ENCODE data around the gene ZBTB3. TPM values are rescaled to one million over a fixed set of nuclear protein-coding genes. Genes with fewer than 3 reads are reported as not detected.

ZBTB3 gene
- polyA plus RNA-seq, 1 donor from 2014 or later, result 8.5 TPM

DNA sequence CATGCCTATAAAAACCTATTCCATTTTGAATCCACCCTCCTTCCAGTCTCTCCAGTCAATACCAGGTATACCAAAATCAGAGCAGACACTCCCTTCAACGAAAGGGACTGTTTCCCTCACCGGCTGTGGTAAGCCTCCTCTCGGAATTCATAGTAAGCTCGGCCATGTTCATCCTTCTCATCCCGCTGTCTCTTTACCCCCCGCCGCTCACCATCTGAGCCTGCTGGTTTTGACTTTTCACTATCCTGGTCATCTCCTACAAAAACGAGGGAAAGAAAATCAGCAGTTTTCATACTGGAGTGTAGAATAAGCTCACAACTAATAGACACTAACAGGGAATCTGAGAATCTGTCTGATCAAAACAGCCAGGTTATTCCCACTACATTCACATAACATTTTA, 29.8 kb downstream of the ZBTB3 start:
- Histone ChIP-seq H3K36me3 (ENCODE audit: insufficient read depth, low read length) (peaks cover 30% of the 10 kb centered on the region), H3K4me3 (ENCODE audit: low read length) (peak overlapping the region; percentile 83), H3K9me3 (ENCODE audit: low read length) (no peaks in the 10 kb centered on the region), H3K79me2 (replicated peaks; ENCODE audit: insufficient read depth, low read length) (peaks cover 57% of the 10 kb centered on the region), H3K4me2 (ENCODE audit: low read length) (peak overlapping the region; percentile 99), H3K27me3 (ENCODE audit: insufficient read depth, low read depth, low read length) (no peaks in the 10 kb centered on the region), H3K27ac (ENCODE audit: low read length) (no peak overlapping the region), H3K9me2 (ENCODE audit: insufficient read depth, low read length) (no peaks in the 10 kb centered on the region), H4K20me1 (ENCODE audit: insufficient read depth) (peaks cover 3% of the 10 kb centered on the region), H3K9ac (ENCODE audit: low read length) (peak overlapping the region; percentile 45), H3F3A (ENCODE audit: insufficient read depth, low read length, poor library complexity, severe bottlenecking) (peaks cover 5% of the 10 kb centered on the region), H2AFZ (ENCODE audit: low read depth, low read length) (no peak overlapping the region)
- TF ChIP-seq EZH2 (IDR thresholded peaks at IDR 0.05; ENCODE audit: borderline replicate concordance, insufficient read depth, low read length, poor library complexity, severe bottlenecking) (no peak), POLR2AphosphoS5 (IDR thresholded peaks at IDR 0.05) (no peak), MXI1 (conservative IDR thresholded peaks at IDR 0.05; ENCODE audit: poor library complexity, severe bottlenecking) (no peak), EP300 (conservative IDR thresholded peaks at IDR 0.05; ENCODE audit: poor library complexity, severe bottlenecking) (no peak), RAD21 (conservative IDR thresholded peaks at IDR 0.05) (no peak), TAF1 (IDR thresholded peaks at IDR 0.05; ENCODE audit: low read depth) (no peak), SMC3 (conservative IDR thresholded peaks at IDR 0.05; ENCODE audit: poor library complexity) (no peak)
- TF ChIP-seq, protein P1, sequence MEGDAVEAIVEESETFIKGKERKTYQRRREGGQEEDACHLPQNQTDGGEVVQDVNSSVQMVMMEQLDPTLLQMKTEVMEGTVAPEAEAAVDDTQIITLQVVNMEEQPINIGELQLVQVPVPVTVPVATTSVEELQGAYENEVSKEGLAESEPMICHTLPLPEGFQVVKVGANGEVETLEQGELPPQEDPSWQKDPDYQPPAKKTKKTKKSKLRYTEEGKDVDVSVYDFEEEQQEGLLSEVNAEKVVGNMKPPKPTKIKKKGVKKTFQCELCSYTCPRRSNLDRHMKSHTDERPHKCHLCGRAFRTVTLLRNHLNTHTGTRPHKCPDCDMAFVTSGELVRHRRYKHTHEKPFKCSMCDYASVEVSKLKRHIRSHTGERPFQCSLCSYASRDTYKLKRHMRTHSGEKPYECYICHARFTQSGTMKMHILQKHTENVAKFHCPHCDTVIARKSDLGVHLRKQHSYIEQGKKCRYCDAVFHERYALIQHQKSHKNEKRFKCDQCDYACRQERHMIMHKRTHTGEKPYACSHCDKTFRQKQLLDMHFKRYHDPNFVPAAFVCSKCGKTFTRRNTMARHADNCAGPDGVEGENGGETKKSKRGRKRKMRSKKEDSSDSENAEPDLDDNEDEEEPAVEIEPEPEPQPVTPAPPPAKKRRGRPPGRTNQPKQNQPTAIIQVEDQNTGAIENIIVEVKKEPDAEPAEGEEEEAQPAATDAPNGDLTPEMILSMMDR (IDR thresholded peaks at IDR 0.05; ENCODE audit: poor library complexity, severe bottlenecking), result no peak
- TF ChIP-seq, protein P2, sequence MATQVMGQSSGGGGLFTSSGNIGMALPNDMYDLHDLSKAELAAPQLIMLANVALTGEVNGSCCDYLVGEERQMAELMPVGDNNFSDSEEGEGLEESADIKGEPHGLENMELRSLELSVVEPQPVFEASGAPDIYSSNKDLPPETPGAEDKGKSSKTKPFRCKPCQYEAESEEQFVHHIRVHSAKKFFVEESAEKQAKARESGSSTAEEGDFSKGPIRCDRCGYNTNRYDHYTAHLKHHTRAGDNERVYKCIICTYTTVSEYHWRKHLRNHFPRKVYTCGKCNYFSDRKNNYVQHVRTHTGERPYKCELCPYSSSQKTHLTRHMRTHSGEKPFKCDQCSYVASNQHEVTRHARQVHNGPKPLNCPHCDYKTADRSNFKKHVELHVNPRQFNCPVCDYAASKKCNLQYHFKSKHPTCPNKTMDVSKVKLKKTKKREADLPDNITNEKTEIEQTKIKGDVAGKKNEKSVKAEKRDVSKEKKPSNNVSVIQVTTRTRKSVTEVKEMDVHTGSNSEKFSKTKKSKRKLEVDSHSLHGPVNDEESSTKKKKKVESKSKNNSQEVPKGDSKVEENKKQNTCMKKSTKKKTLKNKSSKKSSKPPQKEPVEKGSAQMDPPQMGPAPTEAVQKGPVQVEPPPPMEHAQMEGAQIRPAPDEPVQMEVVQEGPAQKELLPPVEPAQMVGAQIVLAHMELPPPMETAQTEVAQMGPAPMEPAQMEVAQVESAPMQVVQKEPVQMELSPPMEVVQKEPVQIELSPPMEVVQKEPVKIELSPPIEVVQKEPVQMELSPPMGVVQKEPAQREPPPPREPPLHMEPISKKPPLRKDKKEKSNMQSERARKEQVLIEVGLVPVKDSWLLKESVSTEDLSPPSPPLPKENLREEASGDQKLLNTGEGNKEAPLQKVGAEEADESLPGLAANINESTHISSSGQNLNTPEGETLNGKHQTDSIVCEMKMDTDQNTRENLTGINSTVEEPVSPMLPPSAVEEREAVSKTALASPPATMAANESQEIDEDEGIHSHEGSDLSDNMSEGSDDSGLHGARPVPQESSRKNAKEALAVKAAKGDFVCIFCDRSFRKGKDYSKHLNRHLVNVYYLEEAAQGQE (IDR thresholded peaks at IDR 0.05; ENCODE audit: borderline replicate concordance), result no peak

DNA sequence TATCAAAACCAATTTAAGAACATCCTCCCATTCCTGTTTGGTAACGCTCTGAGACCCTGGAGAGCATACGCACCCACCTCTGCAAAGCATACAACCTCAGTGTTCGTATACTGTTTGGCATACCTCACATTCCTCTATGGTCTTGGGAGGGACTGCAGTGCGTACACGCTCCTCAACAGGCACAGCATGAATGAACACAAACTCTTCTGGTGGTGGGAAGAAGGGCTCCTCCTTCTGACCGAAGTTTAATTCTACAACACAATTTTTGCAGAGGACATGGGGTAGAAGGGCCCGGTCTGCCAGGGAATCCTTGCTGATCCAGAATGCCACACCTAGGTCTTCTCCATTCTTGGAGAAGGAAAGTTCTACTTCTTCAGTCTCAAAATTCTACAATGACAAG, 32.0 kb downstream of the ZBTB3 start:
- Histone ChIP-seq H3K27ac (ENCODE audit: low read length) (no peak overlapping the region), H3K36me3 (ENCODE audit: insufficient read depth, low read length) (peaks cover 30% of the 10 kb centered on the region), H3K4me2 (ENCODE audit: low read length) (no peak overlapping the region), H3K9me2 (ENCODE audit: insufficient read depth, low read length) (no peaks in the 10 kb centered on the region), H3K79me2 (replicated peaks; ENCODE audit: insufficient read depth, low read length) (peaks cover 57% of the 10 kb centered on the region), H3K4me3 (ENCODE audit: low read length) (no peak overlapping the region), H4K20me1 (ENCODE audit: insufficient read depth) (peaks cover 3% of the 10 kb centered on the region), H2AFZ (ENCODE audit: low read depth, low read length) (no peak overlapping the region), H3K9me3 (ENCODE audit: low read length) (no peaks in the 10 kb centered on the region), H3K9ac (ENCODE audit: low read length) (no peak overlapping the region), H3K27me3 (ENCODE audit: insufficient read depth, low read depth, low read length) (no peaks in the 10 kb centered on the region), H3F3A (ENCODE audit: insufficient read depth, low read length, poor library complexity, severe bottlenecking) (peaks cover 5% of the 10 kb centered on the region)
- TF ChIP-seq, protein P1 (IDR thresholded peaks at IDR 0.05; ENCODE audit: poor library complexity, severe bottlenecking), result no peak
- TF ChIP-seq RAD21 (conservative IDR thresholded peaks at IDR 0.05) (no peak), EP300 (conservative IDR thresholded peaks at IDR 0.05; ENCODE audit: poor library complexity, severe bottlenecking) (no peak), MXI1 (conservative IDR thresholded peaks at IDR 0.05; ENCODE audit: poor library complexity, severe bottlenecking) (no peak), TAF1 (IDR thresholded peaks at IDR 0.05; ENCODE audit: low read depth) (no peak), POLR2AphosphoS5 (IDR thresholded peaks at IDR 0.05) (no peak), SMC3 (conservative IDR thresholded peaks at IDR 0.05; ENCODE audit: poor library complexity) (no peak)

All from neural cell (in vitro differentiated cells).